Fibroblast of skin of left quadriceps (primary cell): ENCODE measurements around the gene CDKN1C.

ENCODE experiments used
- DNase-seq, 2 experiments: peaks; one replicate each; pipeline ENCODE4 v3.0.0-alpha.2; 2013; ENCODE audit warnings: low read depth in 2 of 2

The CDKN1C gene

DNA sequence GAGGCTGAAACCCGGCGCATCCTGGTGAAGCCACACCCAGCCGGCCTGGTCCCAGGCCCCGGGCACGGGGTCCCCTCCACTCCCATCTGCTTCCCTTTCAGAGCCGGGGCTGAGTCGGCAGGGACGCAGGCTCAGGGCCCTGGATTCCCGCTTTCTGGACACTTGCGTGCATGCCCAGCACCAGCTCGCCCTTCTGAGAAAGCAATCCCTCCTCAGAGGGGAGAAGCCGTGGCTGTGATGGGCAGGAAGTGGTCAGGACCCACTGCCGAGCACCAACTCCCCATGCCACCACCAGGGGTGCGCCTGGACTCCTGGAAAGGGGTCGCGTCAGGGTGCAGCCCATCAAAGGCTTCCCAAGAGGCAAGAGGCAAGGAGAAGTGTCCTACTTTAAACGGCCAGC is 15.1 kb downstream of the CDKN1C start:
- DNase-seq: no peak

GRCh38 chr11:2869561-2870427 is 15.8 kb downstream of the CDKN1C start:
- DNase-seq: no peak

GRCh38 chr11:2869134-2869526 is 16.4 kb downstream of the CDKN1C start:
- no peak for DNase-seq

DNA sequence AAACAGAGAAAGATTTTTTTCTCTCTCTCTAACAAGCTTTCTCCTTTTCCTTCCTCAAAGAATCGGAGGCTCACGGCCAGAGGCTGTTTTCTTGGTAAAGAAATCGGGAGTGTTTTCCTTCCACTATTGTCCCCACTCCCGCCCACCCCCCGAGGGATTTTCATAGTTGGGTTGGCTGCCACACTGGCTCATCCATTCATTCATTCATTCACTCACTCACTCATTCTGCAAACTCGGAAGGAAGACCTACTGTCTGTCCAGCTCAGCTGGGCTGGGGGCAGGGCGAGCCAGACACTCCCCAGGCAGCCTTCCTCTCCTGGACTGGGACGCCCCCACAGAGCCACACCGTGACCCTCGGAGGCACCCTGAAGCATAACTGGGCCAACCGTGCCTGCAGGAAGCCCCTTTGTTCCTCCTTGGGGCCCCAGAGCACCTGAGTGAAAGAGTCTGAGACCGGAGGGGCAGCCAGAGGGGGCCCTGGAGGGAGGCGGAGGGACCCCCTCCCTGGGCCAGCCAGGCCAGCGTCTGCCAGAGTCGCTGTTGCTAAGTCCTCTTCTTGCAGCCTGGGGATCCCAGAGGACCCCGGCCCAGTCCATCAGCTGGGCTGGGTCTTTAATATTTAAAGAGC is 17.0 kb downstream of the CDKN1C start:
- DNase-seq: no peak

GRCh38 chr11:2867722-2868505 is 17.7 kb downstream of the CDKN1C start:
- DNase-seq: no peak

- no peak for DNase-seq
Observed at GRCh38 chr11:2867142-2867541, 18.4 kb downstream of the CDKN1C start.

- DNase-seq: no peak
Observed at GRCh38 chr11:2865922-2866577, 19.5 kb downstream of the CDKN1C start.

DNA sequence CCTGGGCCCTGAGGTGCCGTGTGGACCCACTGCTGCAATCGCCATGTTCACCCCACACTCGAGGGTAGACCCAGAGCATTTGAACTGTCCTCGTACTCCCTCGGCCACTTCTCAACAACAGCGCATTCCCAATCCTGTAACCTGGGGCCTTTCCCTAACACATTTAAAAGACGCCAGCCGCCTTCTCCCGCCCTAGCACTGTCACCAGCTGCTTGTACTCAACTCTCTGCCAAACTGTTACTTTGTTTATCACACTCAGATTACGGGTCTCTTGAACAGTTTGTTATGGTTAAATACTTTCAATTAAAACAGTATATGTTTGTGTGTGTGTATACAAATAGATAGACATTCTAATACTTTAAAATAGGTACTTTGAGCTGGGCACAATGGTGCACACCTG is 20.7 kb downstream of the CDKN1C start:
- no peak for DNase-seq

- no peak for DNase-seq
Observed at GRCh38 chr11:2863276-2863618, 22.3 kb downstream of the CDKN1C start.

- no peak for DNase-seq
Observed at GRCh38 chr11:2862395-2863275, 22.9 kb downstream of the CDKN1C start.

- no peak for DNase-seq
Observed at GRCh38 chr11:2860636-2861035, 24.9 kb downstream of the CDKN1C start.

DNA sequence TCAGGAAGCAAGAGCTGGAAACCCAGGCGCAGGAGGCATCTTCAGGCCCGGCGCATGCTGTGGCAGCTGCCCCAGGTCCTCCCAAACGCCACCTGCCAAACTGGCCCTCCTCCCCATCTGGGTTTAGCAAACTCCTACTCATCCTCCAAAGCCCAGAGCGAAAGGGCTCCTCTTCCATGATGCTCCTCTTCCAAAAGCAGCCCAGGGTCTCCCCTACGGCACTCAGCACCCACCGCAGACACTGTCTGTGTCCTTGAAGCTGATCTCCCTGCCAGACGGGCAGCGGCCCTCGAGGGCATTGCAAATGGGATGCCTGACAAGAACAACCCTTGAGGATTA is 25.9 kb downstream of the CDKN1C start:
- DNase-seq: no peak

DNA sequence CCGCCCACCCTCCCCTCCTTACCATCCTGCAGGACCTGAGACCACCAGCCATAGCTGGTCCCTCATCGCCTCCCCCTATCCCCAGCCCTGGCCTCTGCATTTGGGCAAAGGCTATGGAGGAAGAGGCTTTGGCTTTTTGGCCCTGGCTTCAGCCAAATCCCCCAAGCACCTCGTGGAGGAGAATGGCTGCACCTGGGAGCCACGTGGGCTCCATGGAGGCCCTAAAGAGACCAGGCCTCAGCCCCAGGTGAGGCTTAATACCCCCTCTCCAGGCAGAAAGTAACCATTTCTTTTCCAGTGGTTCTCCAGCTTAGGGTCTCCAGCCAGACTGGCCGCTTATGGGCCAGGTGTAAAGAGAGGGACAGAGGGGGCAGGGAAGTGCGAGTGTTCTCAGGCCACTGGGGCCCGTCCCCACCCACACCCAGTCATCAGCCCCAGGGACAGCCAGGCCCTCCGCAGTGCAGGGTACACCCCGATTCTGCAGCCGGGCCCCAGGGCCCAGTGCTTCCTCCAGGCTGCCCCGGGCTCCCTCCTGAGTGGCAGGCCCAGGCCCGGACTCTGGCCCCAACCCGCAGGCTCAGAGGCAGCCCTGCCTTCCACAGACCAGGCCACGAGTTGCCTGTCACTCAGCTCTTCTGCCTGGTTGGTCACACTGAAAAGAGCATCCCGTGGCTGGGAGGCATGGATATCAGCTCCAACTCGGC is 26.4 kb downstream of the CDKN1C start:
- no peak for DNase-seq

GRCh38 chr11:2857918-2858317 is 27.7 kb downstream of the CDKN1C start:
- no peak for DNase-seq

GRCh38 chr11:2857276-2857675 is 28.3 kb downstream of the CDKN1C start:
- DNase-seq: no peak

DNA sequence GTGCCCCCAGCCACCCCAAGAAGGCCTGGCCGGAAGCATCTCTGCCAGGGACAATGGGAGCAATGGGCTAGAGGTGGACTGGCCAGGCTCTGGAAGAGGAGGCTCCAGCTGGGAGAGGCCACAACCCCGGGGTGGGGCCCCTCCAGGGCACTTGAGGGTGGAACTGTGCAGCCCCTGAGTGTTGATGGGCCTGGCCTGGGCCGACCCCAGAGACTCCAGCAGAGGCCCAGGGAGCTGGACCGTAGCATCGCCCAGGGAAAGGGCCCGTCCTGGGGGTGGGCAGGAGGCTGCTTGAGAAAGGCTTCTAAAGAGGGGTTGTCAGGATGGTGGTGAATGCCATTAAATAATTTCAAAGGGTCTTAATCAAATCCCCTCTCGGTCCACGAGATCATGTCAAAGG is 30.4 kb downstream of the CDKN1C start:
- no peak for DNase-seq

GRCh38 chr11:2853997-2854560 is 31.5 kb downstream of the CDKN1C start:
- no peak for DNase-seq

DNA sequence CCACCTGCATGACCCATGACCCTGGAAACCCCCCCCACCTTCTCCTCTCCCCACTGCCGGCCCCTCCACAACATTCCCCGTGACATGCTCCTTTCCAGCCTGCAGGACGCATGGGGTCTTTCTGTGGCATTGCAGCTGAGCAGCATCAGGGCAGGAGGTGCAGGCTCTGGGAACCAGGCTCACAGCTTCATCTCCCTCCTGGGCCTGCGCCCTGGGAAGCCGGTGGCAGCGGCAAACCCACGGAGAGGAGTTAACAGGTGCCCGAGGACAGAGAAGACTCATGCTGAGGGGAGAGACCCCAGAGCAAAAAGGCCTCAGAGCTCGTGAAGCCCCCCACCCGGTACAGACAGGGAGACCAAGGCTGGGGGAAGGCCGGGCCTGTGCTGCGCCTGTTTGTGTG is 32.2 kb downstream of the CDKN1C start:
- DNase-seq: no peak

DNA sequence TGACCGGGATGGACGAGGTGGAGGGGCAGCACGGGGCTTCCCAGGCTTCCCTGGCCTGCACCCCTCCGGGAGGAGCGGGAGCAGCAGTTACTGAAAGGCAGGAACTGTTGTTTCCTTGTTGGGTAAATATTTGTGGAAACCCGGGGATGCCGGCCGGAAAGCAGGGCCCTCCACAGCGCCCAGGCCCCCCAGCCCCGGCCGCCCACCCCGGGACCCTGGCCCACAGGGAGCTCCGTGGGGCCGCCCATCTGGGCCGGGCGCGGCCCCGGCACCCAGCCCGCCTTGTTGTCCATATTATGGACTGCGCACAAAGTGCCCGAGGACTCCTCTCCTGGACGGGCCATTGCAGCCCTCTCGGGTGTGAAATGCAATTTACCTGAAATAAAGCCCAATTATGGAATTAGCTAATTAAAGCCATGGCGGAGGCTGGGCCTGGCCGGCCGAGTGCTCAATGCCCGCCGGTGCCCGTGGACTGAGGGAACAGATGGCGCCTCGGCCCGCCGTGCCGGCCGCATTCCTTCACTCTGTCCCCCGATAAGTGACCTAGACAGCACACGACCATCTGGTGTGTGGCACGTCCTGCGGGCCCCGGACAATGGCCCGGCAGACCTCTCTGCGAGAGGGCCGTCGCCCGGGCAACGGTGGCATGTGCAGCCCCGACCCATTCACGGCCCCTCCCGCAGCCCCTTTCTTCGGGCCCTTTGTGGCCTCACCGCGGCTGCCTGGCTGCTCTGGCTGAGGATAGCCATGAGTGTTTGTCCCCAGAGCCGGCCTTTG is 35.4 kb downstream of the CDKN1C start:
- no peak for DNase-seq

DNA sequence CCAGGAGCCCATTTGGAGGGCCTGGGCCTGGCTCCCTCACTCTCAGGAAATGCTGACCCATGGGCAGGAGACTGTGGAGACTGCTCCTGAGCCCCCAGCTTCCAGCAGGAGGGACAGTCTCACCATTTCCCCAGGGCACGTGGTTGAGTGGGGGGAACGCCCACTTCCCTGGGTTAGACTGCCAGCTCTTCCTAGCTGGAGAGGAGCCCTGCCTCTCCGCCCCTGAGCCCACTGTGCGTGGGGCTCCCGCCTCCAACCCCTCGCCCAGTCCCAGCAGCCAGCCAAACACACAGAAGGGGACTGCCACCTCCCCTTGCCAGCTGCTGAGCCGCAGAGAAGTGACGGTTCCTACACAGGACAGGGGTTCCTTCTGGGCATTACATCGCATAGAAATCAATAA is 37.1 kb downstream of the CDKN1C start:
- no peak for DNase-seq
